ENCODE data around the gene C9orf43. TPM values are rescaled to one million over a fixed set of nuclear protein-coding genes. Genes with fewer than 3 reads are reported as not detected.

The C9orf43 gene
- total RNA-seq, 4 donors from 2014 or later: 0.34 to 0.75 (median 0.66) TPM

DNA sequence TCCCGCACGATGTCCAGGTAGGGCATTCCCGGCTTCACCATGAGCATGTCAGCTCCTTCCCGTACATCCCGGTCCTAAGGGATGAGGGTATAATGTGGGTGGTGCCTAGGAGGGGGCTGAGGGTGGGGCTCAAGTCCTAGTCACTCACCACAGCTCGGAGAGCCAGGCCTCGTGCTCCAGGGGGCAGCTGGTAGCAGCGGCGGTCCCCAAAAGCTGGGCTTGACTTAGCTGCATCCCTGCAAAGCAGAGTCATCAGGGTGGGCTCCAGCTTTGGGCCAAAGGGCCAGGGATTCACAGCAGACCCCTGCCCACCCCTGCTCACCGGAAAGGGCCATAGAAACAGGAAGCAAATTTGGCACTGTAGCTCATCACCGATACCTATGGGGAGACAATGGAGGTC is 21.1 kb upstream of the C9orf43 start:
- no peak for TF ChIP-seq CTCF (IDR thresholded peaks at IDR 0.05; ENCODE audit: low read depth)

- TF ChIP-seq CTCF (IDR thresholded peaks at IDR 0.05; ENCODE audit: low read depth): no peak
These were observed 20.2 kb upstream of the C9orf43 start for GRCh38 chr9:113390192-113390960.

- TF ChIP-seq CTCF (IDR thresholded peaks at IDR 0.05; ENCODE audit: low read depth): no peak
These were observed 18.6 kb upstream of the C9orf43 start for GRCh38 chr9:113391917-113392316.

GRCh38 chr9:113393281-113393680 is 17.3 kb upstream of the C9orf43 start:
- no peak for TF ChIP-seq CTCF (IDR thresholded peaks at IDR 0.05; ENCODE audit: low read depth)

DNA sequence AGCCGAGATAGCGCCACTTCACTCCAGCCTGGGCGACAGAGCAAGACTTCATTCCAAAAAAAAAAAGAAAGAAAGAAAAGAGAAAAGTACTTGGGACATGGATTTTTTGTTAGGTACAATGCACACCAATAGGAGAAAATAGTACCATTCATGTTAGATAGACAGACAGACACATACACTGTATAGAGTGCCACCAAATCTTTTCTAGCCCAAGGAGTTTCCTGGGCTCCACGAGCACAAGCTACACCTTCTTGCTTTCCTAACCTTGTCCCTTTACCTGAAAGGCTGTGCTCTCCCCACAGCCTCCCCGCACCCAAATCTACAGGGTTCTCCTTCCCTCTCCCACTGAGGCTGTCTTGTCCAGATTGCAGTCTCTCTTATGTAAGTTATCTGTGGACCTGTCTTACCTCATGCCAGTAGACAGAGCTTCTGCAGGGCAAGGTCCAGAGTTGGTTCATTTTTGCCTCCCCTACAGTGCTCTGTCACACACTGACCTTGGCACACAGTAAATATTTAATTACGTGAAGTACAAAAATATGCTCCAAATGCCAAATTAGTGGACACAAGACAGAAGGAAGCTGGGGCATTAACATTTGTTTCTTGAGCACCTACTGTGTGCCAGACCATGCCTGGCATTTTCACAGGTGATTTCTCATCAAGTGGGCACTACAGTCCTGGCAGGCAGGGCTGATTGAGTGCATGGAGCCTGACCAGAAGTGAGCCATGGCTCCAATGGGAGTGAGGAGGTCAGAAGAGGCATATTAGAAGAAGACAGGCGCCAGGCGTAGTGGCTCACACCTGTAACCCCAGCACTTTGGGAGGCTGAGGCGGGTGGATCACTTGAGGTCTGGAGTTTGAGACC is 15.3 kb upstream of the C9orf43 start:
- TF ChIP-seq CTCF (IDR thresholded peaks at IDR 0.05; ENCODE audit: low read depth): no peak

GRCh38 chr9:113397203-113397631 is 13.3 kb upstream of the C9orf43 start:
- no peak for TF ChIP-seq CTCF (IDR thresholded peaks at IDR 0.05; ENCODE audit: low read depth)

DNA sequence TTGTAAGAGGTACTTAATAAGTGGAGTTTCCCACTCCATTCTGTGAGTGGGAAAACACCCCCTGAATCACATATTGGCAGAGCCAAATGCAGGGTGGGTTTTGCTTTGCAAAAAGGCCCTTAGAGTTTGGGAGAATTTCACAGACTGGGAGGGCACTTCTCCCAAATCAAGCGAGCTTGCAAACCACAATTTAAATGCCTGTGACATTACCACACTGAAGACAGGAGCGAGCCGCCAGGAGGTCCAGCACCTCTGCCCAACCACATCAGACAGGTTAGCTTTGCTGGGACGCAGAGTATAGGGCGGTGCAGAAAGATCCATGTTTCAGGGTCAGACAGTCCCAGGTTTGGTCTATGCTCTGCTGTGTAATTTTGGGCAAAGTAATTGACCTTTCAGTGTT is 11.8 kb upstream of the C9orf43 start:
- no peak for TF ChIP-seq CTCF (IDR thresholded peaks at IDR 0.05; ENCODE audit: low read depth)
